GM10266 (cell line): Measurements from ENCODE around the gene FOXK2.

ENCODE experiments used
- DNase-seq: peaks from one replicate; pipeline ENCODE4 v3.0.0; 2012; ENCODE audit errors: extremely low spot score
- CTCF ChIP-seq: IDR thresholded peaks from 2 replicates; pipeline ENCODE4 v1.5.1; 2012; ENCODE audit warnings: mild to moderate bottlenecking, low read depth; ENCODE audit not compliant: control insufficient read depth, insufficient read depth; ENCODE audit errors: missing control alignments

FOXK2 gene

GRCh38 chr17:82645516-82645915 is 126.0 kb downstream of the FOXK2 start:
- TF ChIP-seq CTCF: no peak
- no peak for DNase-seq

- no peak for TF ChIP-seq CTCF
- peak; percentile 67 for DNase-seq
Measured at GRCh38 chr17:82647593-82648164, 128.1 kb downstream of the FOXK2 start.

- TF ChIP-seq CTCF: no peak
- DNase-seq: peak; percentile 100
Measured at GRCh38 chr17:82648165-82648668, 128.7 kb downstream of the FOXK2 start, which contains the start of gene WDR45B. Gene WDR45B (minus strand): TSS chr17:82648444. CDS start chr17:82648340, 104 bp downstream.

GRCh38 chr17:82648742-82649331 is 129.3 kb downstream of the FOXK2 start:
- DNase-seq: peak; percentile 80
- TF ChIP-seq CTCF: no peak

- no peak for DNase-seq
Measured at GRCh38 chr17:82649501-82650261, 130.1 kb downstream of the FOXK2 start.

GRCh38 chr17:82650723-82651122 is 131.2 kb downstream of the FOXK2 start:
- DNase-seq: no peak
- TF ChIP-seq CTCF: no peak

More at GRCh38 chr17:82649501-82650261, 130.1 kb downstream of the FOXK2 start:
- no peak for TF ChIP-seq CTCF
